Astrocyte of the spinal cord (primary cell): ENCODE measurements around the gene SSH3.

Experiments
- DNase-seq: peaks from one replicate; pipeline ENCODE4 v3.0.0; 2011; ENCODE audit warnings: low read depth, low spot score
- H3K4me3 ChIP-seq: 2 replicates; pipeline ENCODE4 v1.5.1; 2011; ENCODE audit warnings: low read depth, mild to moderate bottlenecking, low read length, moderate library complexity
- CTCF ChIP-seq: IDR thresholded peaks from 2 replicates; pipeline ENCODE4 v1.5.1; 2012; ENCODE audit warnings: low read depth, mild to moderate bottlenecking, low read length, inconsistent platforms
- in situ Hi-C: cut with HindIII; loops from 2 replicates; pipeline ENCODE4 v1.10.0; 2017; ENCODE audit warnings: low sequenced_read_pairs

SSH3 gene

GRCh38 chr11:67303132-67303834 lies at the start of gene SSH3:
TSS of gene SSH3 (plus strand) at chr11:67303530. CDS start at chr11:67303626, 96 bp downstream.
- peak; percentile 54 for DNase-seq
- no peak for TF ChIP-seq CTCF
- H3K4me3 ChIP-seq: peak within 1 kb of the TSS; percentile 53
- in situ Hi-C loops: no loop called here

- TF ChIP-seq CTCF: no peak
- in situ Hi-C loops: no loop called here
- H3K4me3 ChIP-seq: no peak overlapping the region
- no peak for DNase-seq
Measured at GRCh38 chr11:67253872-67254624, 49.3 kb upstream of the SSH3 start.

- in situ Hi-C loops: no loop called here
- no peak for TF ChIP-seq CTCF
- no peak for DNase-seq
Measured at GRCh38 chr11:67254798-67255197, 48.5 kb upstream of the SSH3 start.

GRCh38 chr11:67255353-67255752 lies 48.0 kb upstream of the SSH3 start:
- in situ Hi-C loops: no loop called here
- TF ChIP-seq CTCF: no peak
- no peak overlapping the region for H3K4me3 ChIP-seq
- no peak for DNase-seq

More at GRCh38 chr11:67254798-67255197, 48.5 kb upstream of the SSH3 start:
- no peak overlapping the region for H3K4me3 ChIP-seq

GRCh38 chr11:67255864-67256263 lies 47.5 kb upstream of the SSH3 start:
- no peak for DNase-seq
- in situ Hi-C loops: no loop called here
- no peak for TF ChIP-seq CTCF
- H3K4me3 ChIP-seq: no peak overlapping the region

GRCh38 chr11:67256477-67257135 lies 46.7 kb upstream of the SSH3 start:
- TF ChIP-seq CTCF: no peak
- DNase-seq: no peak
- H3K4me3 ChIP-seq: no peak overlapping the region
- in situ Hi-C loops: no loop called here
